Spleen (tissue), 7 donors: ENCODE results near the gene KARS1.

ENCODE experiments used
- POLR2AphosphoS5 ChIP-seq, 3 donors: sonication (generic); formaldehyde crosslinking; IDR thresholded peaks; one replicate each; pipeline ENCODE4 v1.5.1; 2017; ENCODE audit warnings: antibody characterized with exemption in 3 of 3
- TF ChIP-seq, protein P1 (sequence below), 11 experiments: fragments of 200-600 bp in 7 of 11; fragments of 450-650 bp in 4 of 11; sonication (generic) in 4 of 11; IDR thresholded peaks in 8 of 11; conservative IDR thresholded peaks in 3 of 11; 1 replicate in 7 of 11; 2 replicates in 4 of 11; pipeline versions ENCODE4 v1.4.0 to v1.8.0; 2016 to 2021; ENCODE audit warnings: antibody characterized with exemption in 11 of 11, inconsistent platforms in 4 of 11, mild to moderate bottlenecking in 1 of 11
- donor health status: DM: no; HTN: no; CAD: no; lungs with moderate emphysema.
- donor health status: DM: no; HTN: no; CAD: no.
- donor health status: DM: no; HTN: no; CAD: no.

DNA sequence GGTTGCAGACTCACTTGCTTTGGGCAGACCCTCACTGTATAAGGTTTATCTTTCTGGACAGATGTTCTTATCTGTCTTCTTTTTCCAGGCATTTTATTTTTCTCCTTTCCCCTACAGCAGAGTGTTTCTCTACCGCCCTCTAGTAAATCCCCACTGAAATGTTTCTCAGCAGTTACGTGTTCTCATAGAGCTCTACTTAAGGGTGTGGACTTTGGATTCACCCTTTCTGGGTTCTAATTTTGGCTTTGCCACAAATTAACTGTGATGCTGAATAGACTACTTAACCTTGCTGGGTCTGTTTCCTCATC, 26.3 kb downstream of the KARS1 start:
- TF ChIP-seq, protein P1, sequence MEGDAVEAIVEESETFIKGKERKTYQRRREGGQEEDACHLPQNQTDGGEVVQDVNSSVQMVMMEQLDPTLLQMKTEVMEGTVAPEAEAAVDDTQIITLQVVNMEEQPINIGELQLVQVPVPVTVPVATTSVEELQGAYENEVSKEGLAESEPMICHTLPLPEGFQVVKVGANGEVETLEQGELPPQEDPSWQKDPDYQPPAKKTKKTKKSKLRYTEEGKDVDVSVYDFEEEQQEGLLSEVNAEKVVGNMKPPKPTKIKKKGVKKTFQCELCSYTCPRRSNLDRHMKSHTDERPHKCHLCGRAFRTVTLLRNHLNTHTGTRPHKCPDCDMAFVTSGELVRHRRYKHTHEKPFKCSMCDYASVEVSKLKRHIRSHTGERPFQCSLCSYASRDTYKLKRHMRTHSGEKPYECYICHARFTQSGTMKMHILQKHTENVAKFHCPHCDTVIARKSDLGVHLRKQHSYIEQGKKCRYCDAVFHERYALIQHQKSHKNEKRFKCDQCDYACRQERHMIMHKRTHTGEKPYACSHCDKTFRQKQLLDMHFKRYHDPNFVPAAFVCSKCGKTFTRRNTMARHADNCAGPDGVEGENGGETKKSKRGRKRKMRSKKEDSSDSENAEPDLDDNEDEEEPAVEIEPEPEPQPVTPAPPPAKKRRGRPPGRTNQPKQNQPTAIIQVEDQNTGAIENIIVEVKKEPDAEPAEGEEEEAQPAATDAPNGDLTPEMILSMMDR (IDR thresholded peaks at IDR 0.05 in 8 of 11, conservative IDR thresholded peaks at IDR 0.05 in 3 of 11), result peak in 5 of 11 experiments; percentile 9 to 43 (median 18)
- TF ChIP-seq POLR2AphosphoS5 (IDR thresholded peaks at IDR 0.05), result no peak
